ENCODE data around the gene RABAC1. TPM values are rescaled to one million over a fixed set of nuclear protein-coding genes. Genes with fewer than 3 reads are reported as not detected.

Gene RABAC1
- total and polyA plus RNA-seq, 9 of the 15 experiments (the other 6 are each of a cell fraction or from before 2014, with no cell fraction given) = 2.4 to 28.1 (median 9.3) TPM

DNA sequence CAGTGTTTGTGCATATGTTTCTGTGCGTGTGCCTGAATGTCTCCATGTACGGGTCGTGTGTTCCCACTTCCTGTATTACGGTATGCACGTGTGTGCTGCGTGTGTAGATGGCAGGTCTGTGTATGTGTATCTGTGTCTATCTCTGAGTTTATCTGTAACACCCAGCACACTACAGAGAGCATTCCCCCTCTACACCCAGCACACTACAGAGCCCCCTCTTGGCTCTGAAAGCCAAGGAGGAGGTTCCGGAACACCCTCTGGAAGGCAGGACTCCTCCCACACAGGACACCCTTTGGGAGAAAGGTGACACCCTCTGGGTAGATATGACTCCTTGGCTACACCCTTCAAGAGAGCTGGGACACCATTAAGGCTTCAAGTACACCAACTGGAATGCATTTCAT, 28.8 kb downstream of the RABAC1 start (continued):
- TF ChIP-seq HDAC1 (IDR thresholded peaks at IDR 0.05) (peak in 1 of 2 experiments; percentile 55; a peak in 2 of 4 replicates), CREM (IDR thresholded peaks at IDR 0.05; ENCODE audit: low read depth) (peak; percentile 15; the same call in 1 of the 2 replicates), DPF2 (IDR thresholded peaks at IDR 0.05) (peak; percentile 66; the same call in 1 of the 2 replicates), TGIF2 (CRISPR knock-in tag; IDR thresholded peaks at IDR 0.05) (no peak), PTBP1 (IDR thresholded peaks at IDR 0.05; ENCODE audit: low read depth, low read length) (no peak), DMBX1 (CRISPR knock-in tag; IDR thresholded peaks at IDR 0.05; ENCODE audit: borderline replicate concordance) (no peak), ELF4 (CRISPR knock-in tag; IDR thresholded peaks at IDR 0.05) (0 out of 2 replicates have a peak, but pooled peaks have one; percentile 28), POLR2A (conservative IDR thresholded peaks at IDR 0.05) (peak; percentile 70), ELF1 (tag; IDR thresholded peaks at IDR 0.05) (peak; percentile 57), XRCC3 (IDR thresholded peaks at IDR 0.05) (no peak), ZNF232 (CRISPR knock-in tag; IDR thresholded peaks at IDR 0.05) (no peak), MGA (IDR thresholded peaks at IDR 0.05) (peak; percentile 61)
- TF ChIP-seq, protein P1, sequence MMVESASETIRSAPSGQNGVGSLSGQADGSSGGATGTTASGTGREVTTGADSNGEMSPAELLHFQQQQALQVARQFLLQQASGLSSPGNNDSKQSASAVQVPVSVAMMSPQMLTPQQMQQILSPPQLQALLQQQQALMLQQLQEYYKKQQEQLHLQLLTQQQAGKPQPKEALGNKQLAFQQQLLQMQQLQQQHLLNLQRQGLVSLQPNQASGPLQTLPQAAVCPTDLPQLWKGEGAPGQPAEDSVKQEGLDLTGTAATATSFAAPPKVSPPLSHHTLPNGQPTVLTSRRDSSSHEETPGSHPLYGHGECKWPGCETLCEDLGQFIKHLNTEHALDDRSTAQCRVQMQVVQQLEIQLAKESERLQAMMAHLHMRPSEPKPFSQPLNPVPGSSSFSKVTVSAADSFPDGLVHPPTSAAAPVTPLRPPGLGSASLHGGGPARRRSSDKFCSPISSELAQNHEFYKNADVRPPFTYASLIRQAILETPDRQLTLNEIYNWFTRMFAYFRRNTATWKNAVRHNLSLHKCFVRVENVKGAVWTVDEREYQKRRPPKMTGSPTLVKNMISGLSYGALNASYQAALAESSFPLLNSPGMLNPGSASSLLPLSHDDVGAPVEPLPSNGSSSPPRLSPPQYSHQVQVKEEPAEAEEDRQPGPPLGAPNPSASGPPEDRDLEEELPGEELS (CRISPR knock-in tag; IDR thresholded peaks at IDR 0.05; ENCODE audit: borderline replicate concordance) = no peak
- TF ChIP-seq, protein P2, sequence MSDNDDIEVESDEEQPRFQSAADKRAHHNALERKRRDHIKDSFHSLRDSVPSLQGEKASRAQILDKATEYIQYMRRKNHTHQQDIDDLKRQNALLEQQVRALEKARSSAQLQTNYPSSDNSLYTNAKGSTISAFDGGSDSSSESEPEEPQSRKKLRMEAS (CRISPR knock-in tag; IDR thresholded peaks at IDR 0.05) = peak; percentile 78
- TF ChIP-seq, protein P3, sequence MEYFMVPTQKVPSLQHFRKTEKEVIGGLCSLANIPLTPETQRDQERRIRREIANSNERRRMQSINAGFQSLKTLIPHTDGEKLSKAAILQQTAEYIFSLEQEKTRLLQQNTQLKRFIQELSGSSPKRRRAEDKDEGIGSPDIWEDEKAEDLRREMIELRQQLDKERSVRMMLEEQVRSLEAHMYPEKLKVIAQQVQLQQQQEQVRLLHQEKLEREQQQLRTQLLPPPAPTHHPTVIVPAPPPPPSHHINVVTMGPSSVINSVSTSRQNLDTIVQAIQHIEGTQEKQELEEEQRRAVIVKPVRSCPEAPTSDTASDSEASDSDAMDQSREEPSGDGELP (CRISPR knock-in tag; IDR thresholded peaks at IDR 0.05; ENCODE audit: borderline replicate concordance) = no peak
